K562 (cell line): Measurements from ENCODE around the gene FGF21. TPM values are rescaled to one million over a fixed set of nuclear protein-coding genes. Genes with fewer than 3 reads are reported as not detected.

Source experiments
- CCNT2 ChIP-seq: IDR thresholded peaks from 2 replicates; pipeline ENCODE4 v1.6.1; 2011; ENCODE audit warnings: borderline replicate concordance, low read depth, mild to moderate bottlenecking, moderate library complexity, mixed read lengths, low read length; ENCODE audit not compliant: insufficient read length; ENCODE audit errors: extremely low read depth
- DMBX1 ChIP-seq: fragments of 250-450 bp; sonication (Bioruptor Pico); IDR thresholded peaks from 2 replicates; pipeline ENCODE4 v1.8.0; 2022; ENCODE audit warnings: inconsistent platforms, mild to moderate bottlenecking, moderate library complexity, borderline replicate concordance
- MTA3 ChIP-seq: fragments of 450-650 bp; formaldehyde crosslinking; IDR thresholded peaks from 2 replicates; pipeline ENCODE4 v1.6.1; 2017; ENCODE audit warnings: mild to moderate bottlenecking, borderline replicate concordance
- NFYB ChIP-seq: IDR thresholded peaks from 2 replicates; pipeline ENCODE4 v1.6.1; 2011; ENCODE audit warnings: mild to moderate bottlenecking, moderate library complexity; ENCODE audit not compliant: insufficient read length; ENCODE audit errors: extremely low read depth
- RAD21 ChIP-seq, 2 experiments: fragments of 250-450 bp in 1 of 2; fragments of 450-650 bp in 1 of 2; sonication (Bioruptor Pico) in 1 of 2; formaldehyde crosslinking in 1 of 2; IDR thresholded peaks in 1 of 2; conservative IDR thresholded peaks in 1 of 2; 2 replicates each; pipeline versions ENCODE4 v1.4.0 to v1.8.0; 2020 to 2022; ENCODE audit warnings: mild to moderate bottlenecking in 2 of 2, moderate library complexity in 1 of 2
- polyA plus RNA-seq, 8 experiments: library from polyadenylated mRNA; depleted of rRNA in 4 of 8; stranded (reverse) in 5 of 8; unstranded in 3 of 8; fragments of >200 nt; fragmentation: Nextera tagmentation in 2 of 8; fragmentation: Illumina TruSeq in 1 of 8; extraction: Ambion mirVana in 2 of 8; extraction: Trizol in 1 of 8; gene quantifications; 2 replicates each; pipeline versions ENCODE4 v1.2.1 to v1.2.3, GENCODE V29; 2011 to 2014; ENCODE audit warnings: inconsistent platforms in 1 of 8, missing spikeins in 1 of 8
- total RNA-seq, 7 experiments: library from RNA; depleted of rRNA in 6 of 7; stranded (reverse); fragments of >200 nt in 6 of 7; fragmentation: Illumina TruSeq in 2 of 7; extraction: Trizol in 2 of 7; gene quantifications; 2 replicates each; pipeline versions ENCODE4 v1.2.1 to v1.2.3, GENCODE V29; 2011 to 2021; ENCODE audit warnings: low replicate concordance in 1 of 7
- TF ChIP-seq, protein P1 (sequence below), 2 experiments: fragments of 450-650 bp in 1 of 2; sonication (generic) in 1 of 2; formaldehyde crosslinking in 1 of 2; IDR thresholded peaks; 2 replicates each; pipeline versions ENCODE4 v1.7.1 to v1.9.0; 2016 to 2022; ENCODE audit warnings: inconsistent platforms in 1 of 2, mild to moderate bottlenecking in 1 of 2, missing genetic modification reagents in 1 of 2
- TF ChIP-seq, protein P2 (sequence below): sonication (generic); formaldehyde crosslinking; IDR thresholded peaks from 2 replicates; pipeline ENCODE4 v1.8.1; 2022; ENCODE audit warnings: missing genetic modification reagents
- TF ChIP-seq, protein P3 (sequence below): fragments of 450-650 bp; formaldehyde crosslinking; conservative IDR thresholded peaks from 2 replicates; pipeline ENCODE4 v1.4.0; 2022; ENCODE audit warnings: mild to moderate bottlenecking, missing genetic modification characterization

Gene FGF21
- total and polyA plus RNA-seq, 9 of the 15 experiments (the other 6 are each of a cell fraction or from before 2014, with no cell fraction given), result 0.04 to 0.77 (median 0.09) TPM; not detected in 6

DNA sequence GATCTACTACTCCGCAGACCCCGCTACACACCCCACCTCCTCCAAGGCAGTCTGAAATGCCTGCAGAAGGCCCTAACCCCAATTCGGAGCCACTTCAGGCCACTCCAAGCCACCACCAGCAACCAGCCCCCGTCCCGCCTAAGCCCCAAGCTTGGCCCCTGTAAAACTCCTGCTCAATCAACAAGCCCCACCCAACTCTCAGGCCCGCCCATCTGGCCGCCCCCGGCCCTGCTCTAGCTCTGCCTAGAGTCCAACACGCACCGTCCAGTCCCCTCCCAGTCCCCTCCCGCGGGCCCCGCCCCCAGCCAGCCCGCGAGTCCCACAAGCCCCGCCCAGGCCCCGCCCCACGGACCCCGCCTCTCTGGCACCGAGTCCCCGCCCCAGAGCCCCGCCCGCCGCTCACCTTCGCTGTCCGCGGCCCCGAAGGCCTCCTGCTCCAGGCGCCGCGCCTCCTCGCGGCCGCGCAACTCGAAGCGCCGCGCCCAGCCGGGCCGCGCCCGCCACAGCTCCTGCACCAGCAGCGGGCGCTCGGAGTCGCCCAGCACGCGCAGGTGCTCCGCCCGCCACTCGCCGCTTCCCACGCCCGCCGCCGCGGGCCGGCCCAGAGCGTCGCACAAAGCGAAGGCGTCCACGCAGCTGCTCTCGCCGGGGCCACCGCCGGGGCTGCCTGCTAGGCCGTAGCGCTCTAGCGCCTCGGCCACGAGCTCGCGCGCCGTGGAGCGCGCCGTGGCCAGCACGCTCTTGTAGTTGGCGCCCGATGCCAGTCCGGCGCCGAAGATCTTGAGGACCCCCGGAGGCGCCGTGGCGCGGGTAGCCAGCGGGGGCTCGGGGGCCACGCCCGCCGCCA lies 16.5 kb upstream of the FGF21 start (continued):
- TF ChIP-seq, protein P1, sequence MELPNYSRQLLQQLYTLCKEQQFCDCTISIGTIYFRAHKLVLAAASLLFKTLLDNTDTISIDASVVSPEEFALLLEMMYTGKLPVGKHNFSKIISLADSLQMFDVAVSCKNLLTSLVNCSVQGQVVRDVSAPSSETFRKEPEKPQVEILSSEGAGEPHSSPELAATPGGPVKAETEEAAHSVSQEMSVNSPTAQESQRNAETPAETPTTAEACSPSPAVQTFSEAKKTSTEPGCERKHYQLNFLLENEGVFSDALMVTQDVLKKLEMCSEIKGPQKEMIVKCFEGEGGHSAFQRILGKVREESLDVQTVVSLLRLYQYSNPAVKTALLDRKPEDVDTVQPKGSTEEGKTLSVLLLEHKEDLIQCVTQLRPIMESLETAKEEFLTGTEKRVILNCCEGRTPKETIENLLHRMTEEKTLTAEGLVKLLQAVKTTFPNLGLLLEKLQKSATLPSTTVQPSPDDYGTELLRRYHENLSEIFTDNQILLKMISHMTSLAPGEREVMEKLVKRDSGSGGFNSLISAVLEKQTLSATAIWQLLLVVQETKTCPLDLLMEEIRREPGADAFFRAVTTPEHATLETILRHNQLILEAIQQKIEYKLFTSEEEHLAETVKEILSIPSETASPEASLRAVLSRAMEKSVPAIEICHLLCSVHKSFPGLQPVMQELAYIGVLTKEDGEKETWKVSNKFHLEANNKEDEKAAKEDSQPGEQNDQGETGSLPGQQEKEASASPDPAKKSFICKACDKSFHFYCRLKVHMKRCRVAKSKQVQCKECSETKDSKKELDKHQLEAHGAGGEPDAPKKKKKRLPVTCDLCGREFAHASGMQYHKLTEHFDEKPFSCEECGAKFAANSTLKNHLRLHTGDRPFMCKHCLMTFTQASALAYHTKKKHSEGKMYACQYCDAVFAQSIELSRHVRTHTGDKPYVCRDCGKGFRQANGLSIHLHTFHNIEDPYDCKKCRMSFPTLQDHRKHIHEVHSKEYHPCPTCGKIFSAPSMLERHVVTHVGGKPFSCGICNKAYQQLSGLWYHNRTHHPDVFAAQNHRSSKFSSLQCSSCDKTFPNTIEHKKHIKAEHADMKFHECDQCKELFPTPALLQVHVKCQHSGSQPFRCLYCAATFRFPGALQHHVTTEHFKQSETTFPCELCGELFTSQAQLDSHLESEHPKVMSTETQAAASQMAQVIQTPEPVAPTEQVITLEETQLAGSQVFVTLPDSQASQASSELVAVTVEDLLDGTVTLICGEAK (IDR thresholded peaks at IDR 0.05), result peak; percentile 10; the same call in 1 of the 2 replicates
- TF ChIP-seq, protein P1 (CRISPR knock-in tag; IDR thresholded peaks at IDR 0.05), result no peak
- TF ChIP-seq RAD21 (CRISPR knock-in tag; conservative IDR thresholded peaks at IDR 0.05 in 1 of 2, IDR thresholded peaks at IDR 0.05 in 1 of 2), result peak; percentile 81 to 91
- TF ChIP-seq, protein P2, sequence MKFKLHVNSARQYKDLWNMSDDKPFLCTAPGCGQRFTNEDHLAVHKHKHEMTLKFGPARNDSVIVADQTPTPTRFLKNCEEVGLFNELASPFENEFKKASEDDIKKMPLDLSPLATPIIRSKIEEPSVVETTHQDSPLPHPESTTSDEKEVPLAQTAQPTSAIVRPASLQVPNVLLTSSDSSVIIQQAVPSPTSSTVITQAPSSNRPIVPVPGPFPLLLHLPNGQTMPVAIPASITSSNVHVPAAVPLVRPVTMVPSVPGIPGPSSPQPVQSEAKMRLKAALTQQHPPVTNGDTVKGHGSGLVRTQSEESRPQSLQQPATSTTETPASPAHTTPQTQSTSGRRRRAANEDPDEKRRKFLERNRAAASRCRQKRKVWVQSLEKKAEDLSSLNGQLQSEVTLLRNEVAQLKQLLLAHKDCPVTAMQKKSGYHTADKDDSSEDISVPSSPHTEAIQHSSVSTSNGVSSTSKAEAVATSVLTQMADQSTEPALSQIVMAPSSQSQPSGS (CRISPR knock-in tag), result 0 out of 2 replicates have a peak, but pooled peaks have one; percentile 42
- peak; percentile 87 for TF ChIP-seq CCNT2
- TF ChIP-seq NFYB, result no peak
- TF ChIP-seq DMBX1 (CRISPR knock-in tag), result no peak; the same call in none of the 2 replicates
- TF ChIP-seq, protein P3, sequence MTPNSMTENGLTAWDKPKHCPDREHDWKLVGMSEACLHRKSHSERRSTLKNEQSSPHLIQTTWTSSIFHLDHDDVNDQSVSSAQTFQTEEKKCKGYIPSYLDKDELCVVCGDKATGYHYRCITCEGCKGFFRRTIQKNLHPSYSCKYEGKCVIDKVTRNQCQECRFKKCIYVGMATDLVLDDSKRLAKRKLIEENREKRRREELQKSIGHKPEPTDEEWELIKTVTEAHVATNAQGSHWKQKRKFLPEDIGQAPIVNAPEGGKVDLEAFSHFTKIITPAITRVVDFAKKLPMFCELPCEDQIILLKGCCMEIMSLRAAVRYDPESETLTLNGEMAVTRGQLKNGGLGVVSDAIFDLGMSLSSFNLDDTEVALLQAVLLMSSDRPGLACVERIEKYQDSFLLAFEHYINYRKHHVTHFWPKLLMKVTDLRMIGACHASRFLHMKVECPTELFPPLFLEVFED (CRISPR knock-in tag), result no peak
- peak; percentile 86 for TF ChIP-seq MTA3
